Mucosa of descending colon (tissue), 3 donors: ENCODE results near the gene SSBP1. TPM values are rescaled to one million over a fixed set of nuclear protein-coding genes. Genes with fewer than 3 reads are reported as not detected.

Experiments
- ATAC-seq: fragments of 200-7000 bp; cut with Tn5 transposase; one replicate; pipeline ENCODE4 v1.9.1; 2020; ENCODE audit warnings: mild to moderate bottlenecking, moderate library complexity
- DNase-seq, 3 donors: peaks; one replicate each; pipeline ENCODE4 v3.0.0-alpha.2; 2020
- H3K36me3 ChIP-seq: fragments of 200-600 bp; one replicate; pipeline ENCODE4 v1.8.0; 2021; ENCODE audit warnings: low read depth, mild to moderate bottlenecking
- H3K4me1 ChIP-seq: fragments of 200-600 bp; one replicate; pipeline ENCODE4 v1.8.0; 2021; ENCODE audit warnings: low read depth, mild to moderate bottlenecking
- H3K4me3 ChIP-seq: fragments of 200-600 bp; one replicate; pipeline ENCODE4 v1.8.0; 2021; ENCODE audit warnings: mild to moderate bottlenecking
- H3K9me3 ChIP-seq: fragments of 200-600 bp; one replicate; pipeline ENCODE4 v1.8.0; 2021; ENCODE audit warnings: mild to moderate bottlenecking
- CTCF ChIP-seq: fragments of 200-600 bp; IDR thresholded peaks from one replicate; pipeline ENCODE4 v1.8.0; 2022; ENCODE audit warnings: antibody characterized with exemption, mild to moderate bottlenecking
- intact Hi-C, 2 donors: fragments of 100-400 bp; cut with DNase I in 1 of 2; cut with micrococcal nuclease in 1 of 2; formaldehyde crosslinking; loops; one replicate each; pipeline versions ENCODE4 v1.11.0 to v1.11.1; 2022; cut with DNase I, micrococcal nuclease
- total RNA-seq, 3 donors: library from RNA; stranded (reverse); fragmentation: NEBNext Ultra II Directional in 2 of 3; extraction: Animal tissue kit (Norgen Biotek cat#: 25700) in 2 of 3; gene quantifications; one replicate each; pipeline versions ENCODE4 v1.2.1 to v1.2.4, GENCODE V29; 2021 to 2023
- donor health status: DM: no; HTN: no; CAD: no; lungs with moderate emphysema.
- donor health status: DM: no; HTN: no; CAD: no.
- donor health status: DM: no; HTN: yes; CAD: no.

SSBP1 gene
- total RNA-seq, 3 donors from 2014 or later = 67.3 to 96.4 (median 81.6) TPM

GRCh38 chr7:141704112-141704511 is 34.0 kb upstream of the SSBP1 start:
- H3K36me3 ChIP-seq = no peaks in the 10 kb centered on the region
- intact Hi-C loops = loop anchor here in 1 of 2 donors (5.0 kb wide), 1 partner anchor 33 kb away; the partner anchor contains the start of gene SSBP1
- no peaks in the 10 kb centered on the region for H3K9me3 ChIP-seq
- DNase-seq (no peak), ATAC-seq (no peak)
- TF ChIP-seq CTCF = no peak
- H3K4me3 ChIP-seq = no peak overlapping the region
- peaks cover 24% of the 10 kb centered on the region for H3K4me1 ChIP-seq

GRCh38 chr7:141704741-141705140 is 33.4 kb upstream of the SSBP1 start:
- DNase-seq (no peak), ATAC-seq (no peak)
- TF ChIP-seq CTCF = no peak
- intact Hi-C loops = loop anchor here in 1 of 2 donors (5.0 kb wide), 1 partner anchor 33 kb away; the partner anchor contains the start of gene SSBP1
- no peaks in the 10 kb centered on the region for H3K36me3 ChIP-seq
- H3K4me3 ChIP-seq = no peak overlapping the region
- H3K9me3 ChIP-seq = no peaks in the 10 kb centered on the region
- peaks cover 21% of the 10 kb centered on the region for H3K4me1 ChIP-seq

- ATAC-seq = peak; percentile 35
- no peak for DNase-seq
- intact Hi-C loops = no loop called here
- Histone ChIP-seq H3K36me3 (no peaks in the 10 kb centered on the region), H3K9me3 (no peaks in the 10 kb centered on the region), H3K4me1 (peaks cover 17% of the 10 kb centered on the region), H3K4me3 (no peak overlapping the region)
- TF ChIP-seq CTCF = no peak
Observed at GRCh38 chr7:141706239-141707064, 31.7 kb upstream of the SSBP1 start.

GRCh38 chr7:141708351-141708750 is 29.8 kb upstream of the SSBP1 start, which contains the start of gene WEE2:
Gene WEE2 (plus strand): TSS chr7:141708353. CDS start chr7:141708759, 406 bp downstream.
- intact Hi-C loops = no loop called here
- no peak for ATAC-seq
- no peaks in the 10 kb centered on the region for H3K36me3 ChIP-seq

GRCh38 chr7:141709318-141709717 is 28.8 kb upstream of the SSBP1 start:
- intact Hi-C loops = no loop called here
- no peaks in the 10 kb centered on the region for H3K36me3 ChIP-seq
- H3K4me1 ChIP-seq = peaks cover 10% of the 10 kb centered on the region
- no peak overlapping the region for H3K4me3 ChIP-seq
- DNase-seq (no peak), ATAC-seq (no peak)
- no peak for TF ChIP-seq CTCF
- H3K9me3 ChIP-seq = no peaks in the 10 kb centered on the region

More at GRCh38 chr7:141708351-141708750, 29.8 kb upstream of the SSBP1 start, which contains the start of gene WEE2:
- no peak for DNase-seq
- no peak for TF ChIP-seq CTCF
- Histone ChIP-seq H3K4me3 (no peak within 1 kb of the TSS), H3K9me3 (no peaks in the 10 kb centered on the region), H3K4me1 (peaks cover 10% of the 10 kb centered on the region)
